ENCODE data around the gene PRR12. TPM values are rescaled to one million over a fixed set of nuclear protein-coding genes. Genes with fewer than 3 reads are reported as not detected.

Gene PRR12
- total RNA-seq, 1 donor: 8.1 TPM

DNA sequence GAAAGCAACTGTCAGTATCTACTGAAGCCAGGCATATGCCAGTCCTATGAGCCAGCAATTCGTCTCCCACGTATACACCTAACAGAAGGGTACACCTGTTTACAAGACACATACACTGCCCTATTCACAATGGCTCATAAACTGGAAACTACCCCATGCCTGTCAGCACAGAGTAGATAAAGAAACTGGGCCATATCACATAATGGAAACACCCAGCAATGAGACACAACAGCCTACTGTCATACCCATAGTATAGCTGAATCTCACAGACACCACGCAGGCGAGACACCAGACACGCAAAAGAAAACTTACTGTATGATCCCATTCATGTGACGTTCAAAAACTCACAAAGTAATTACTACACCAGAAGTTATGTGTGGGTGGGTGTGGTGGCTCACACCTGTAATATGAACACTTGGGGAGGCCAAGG, 26.4 kb upstream of the PRR12 start:
- DNase-seq (ENCODE audit: low read depth in 2 of 3, low spot score in 2 of 3): no peak

DNA sequence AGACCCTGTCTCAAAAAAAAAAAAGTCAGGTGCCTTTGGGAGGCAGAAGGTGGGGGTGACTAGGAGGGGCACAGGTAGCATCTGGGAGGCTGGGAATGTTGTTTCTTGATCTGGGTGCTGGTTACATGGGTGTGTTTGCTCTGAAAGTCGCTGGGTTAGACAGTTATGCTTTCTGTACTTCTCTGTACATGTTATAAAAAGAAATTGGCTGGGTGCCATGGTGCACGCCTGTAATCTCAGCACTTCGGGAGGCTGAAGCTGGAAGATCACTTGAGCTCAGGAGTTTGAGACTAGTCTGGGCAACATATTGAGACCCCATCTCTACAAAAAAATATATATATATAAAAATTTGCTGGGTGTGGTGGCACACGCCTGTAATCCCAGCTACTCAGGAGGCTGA, 25.7 kb upstream of the PRR12 start:
- no peak for DNase-seq (ENCODE audit: low read depth in 2 of 3, low spot score in 2 of 3)

DNA sequence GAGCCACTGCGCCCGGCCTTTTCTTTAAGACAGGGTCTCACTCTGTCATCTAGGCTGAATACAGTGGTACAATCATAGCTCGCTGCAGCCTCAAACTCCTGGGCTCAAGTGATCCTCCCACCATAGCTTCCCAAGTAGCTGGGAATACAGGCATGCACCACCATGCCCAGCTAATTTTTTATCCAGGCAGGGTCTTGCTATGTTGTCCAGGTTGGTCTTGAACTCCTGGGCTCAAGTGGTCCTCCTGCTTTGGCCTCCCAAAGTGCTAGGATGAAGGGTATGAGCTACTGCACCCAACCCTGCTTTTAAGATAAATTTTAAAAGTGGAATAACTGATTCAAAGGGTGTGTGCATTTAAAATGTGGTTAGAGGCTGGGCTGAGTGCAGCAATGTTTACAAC, 24.7 kb upstream of the PRR12 start:
- DNase-seq (ENCODE audit: low read depth in 2 of 3, low spot score in 2 of 3): no peak

- DNase-seq (ENCODE audit: low read depth in 2 of 3, low spot score in 2 of 3): peak in 1 of 3 donors; percentile 73
Measured at GRCh38 chr19:49567861-49568441, 23.0 kb upstream of the PRR12 start.

GRCh38 chr19:49570138-49570856, 20.7 kb upstream of the PRR12 start:
- DNase-seq (ENCODE audit: low read depth in 2 of 3, low spot score in 2 of 3): peak in 2 of 3 donors; percentile 86 to 93

DNA sequence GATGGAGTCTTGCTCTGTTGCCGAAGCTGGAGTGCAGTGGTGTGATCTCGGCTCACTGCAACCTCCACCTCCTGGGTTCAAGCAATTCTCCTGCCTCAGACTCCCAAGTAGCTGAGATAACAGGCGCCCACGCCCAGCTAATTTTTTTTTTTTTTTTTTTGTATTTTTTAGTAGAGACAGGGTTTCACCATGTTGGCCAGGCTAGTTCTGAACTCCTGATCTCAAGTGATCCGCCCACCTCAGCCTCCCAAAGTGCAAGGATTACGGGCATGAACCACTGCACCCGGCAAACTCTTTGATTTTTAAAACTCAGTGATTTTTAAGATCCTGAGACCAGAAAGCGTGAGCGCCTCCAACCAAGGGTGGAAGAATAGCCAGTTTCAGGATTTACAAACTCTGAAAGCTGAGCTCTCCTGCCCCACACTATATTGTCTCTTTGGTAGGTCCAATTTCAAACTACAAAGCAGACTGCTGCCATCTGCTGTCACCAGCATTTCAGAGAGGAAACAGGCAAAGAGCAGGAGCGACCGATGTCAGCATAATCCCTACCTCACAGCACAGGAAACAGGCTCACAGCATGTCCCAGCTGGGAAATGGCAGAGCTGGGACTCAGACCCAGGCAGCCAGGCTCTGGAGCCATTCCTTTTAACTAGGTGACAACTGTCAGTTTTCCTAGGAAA, 19.8 kb upstream of the PRR12 start:
- DNase-seq (ENCODE audit: low read depth in 2 of 3, low spot score in 2 of 3): peak in 2 of 3 donors; percentile 36 to 39

- no peak for DNase-seq (ENCODE audit: low read depth in 2 of 3, low spot score in 2 of 3)
Measured at GRCh38 chr19:49573009-49573408, 18.0 kb upstream of the PRR12 start.

GRCh38 chr19:49573425-49573824, 17.6 kb upstream of the PRR12 start:
- DNase-seq (ENCODE audit: low read depth in 2 of 3, low spot score in 2 of 3): no peak

GRCh38 chr19:49574206-49574755, 16.7 kb upstream of the PRR12 start:
- no peak for DNase-seq (ENCODE audit: low read depth in 2 of 3, low spot score in 2 of 3)

GRCh38 chr19:49579193-49579592, 11.8 kb upstream of the PRR12 start:
- no peak for DNase-seq (ENCODE audit: low read depth in 2 of 3, low spot score in 2 of 3)

GRCh38 chr19:49579947-49580263, 11.1 kb upstream of the PRR12 start:
- no peak for DNase-seq (ENCODE audit: low read depth in 2 of 3, low spot score in 2 of 3)

DNA sequence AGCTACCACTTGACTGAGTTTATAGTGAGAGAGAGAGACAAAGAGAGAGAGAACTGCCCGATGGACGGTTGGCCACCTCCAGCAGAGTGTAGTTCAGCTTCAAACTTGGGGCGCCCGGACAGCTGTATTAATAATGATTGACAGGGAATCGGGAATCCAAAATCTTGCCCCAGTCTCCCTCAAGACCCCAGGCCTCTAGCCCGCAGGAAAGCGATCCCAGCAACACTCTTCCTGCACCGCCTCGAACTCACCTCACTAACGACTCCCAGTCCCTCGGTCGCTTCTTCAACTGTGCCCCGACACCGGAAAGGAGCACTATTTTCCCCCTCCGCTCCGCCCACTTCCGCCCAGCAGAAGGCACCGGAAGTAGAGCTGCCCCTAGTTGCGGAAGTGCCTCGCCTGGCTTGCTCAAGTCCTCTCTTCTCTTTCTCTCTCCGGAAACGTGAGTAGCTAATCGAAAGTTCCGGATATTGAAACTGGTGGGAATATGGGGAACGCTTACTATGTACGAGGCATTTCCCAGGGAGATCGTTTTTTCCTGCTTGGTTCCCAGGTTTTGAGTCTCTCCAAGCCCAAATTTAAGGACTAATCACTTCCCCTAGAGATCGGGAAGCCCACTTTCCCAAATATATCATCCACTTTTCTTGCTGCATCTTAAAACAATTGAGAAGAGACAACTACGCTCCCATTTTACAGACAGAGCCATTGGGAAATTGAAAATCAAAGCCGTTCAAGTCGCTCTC, 10.5 kb upstream of the PRR12 start, which contains the start of gene NOSIP:
Gene NOSIP (minus strand): TSS at position 293 of the 743 bp plus-strand sequence. CDS start 19,865 bp downstream, outside the sequence.
- DNase-seq (ENCODE audit: low read depth in 2 of 3, low spot score in 2 of 3): peak; percentile 86 to 97 (median 96)

- no peak for DNase-seq (ENCODE audit: low read depth in 2 of 3, low spot score in 2 of 3)
Measured at GRCh38 chr19:49581007-49581508, 9.9 kb upstream of the PRR12 start, which contains the start of gene PRRG2. Gene PRRG2 (plus strand): TSS chr19:49581316. CDS start chr19:49583220, 1,904 bp downstream.

DNA sequence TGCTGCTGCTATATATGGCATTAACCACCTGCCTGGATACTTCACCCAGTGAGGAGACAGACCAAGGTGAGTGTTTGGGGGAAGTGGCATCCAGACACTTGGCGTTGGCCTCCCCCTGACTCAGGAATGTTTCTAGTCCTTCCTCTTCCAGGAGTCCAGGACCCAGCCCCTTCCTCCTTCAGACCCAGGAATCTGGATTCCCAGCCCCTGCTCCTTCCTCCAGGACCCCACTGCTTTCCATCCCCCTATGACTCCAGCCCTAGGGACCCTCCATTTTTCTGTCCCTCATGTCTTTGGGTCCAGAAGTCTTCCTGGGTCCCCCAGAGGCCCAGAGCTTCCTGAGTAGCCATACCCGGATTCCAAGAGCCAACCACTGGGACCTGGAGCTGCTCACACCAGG, 7.7 kb upstream of the PRR12 start:
- DNase-seq (ENCODE audit: low read depth in 2 of 3, low spot score in 2 of 3): no peak

- DNase-seq (ENCODE audit: low read depth in 2 of 3, low spot score in 2 of 3): no peak
Measured at GRCh38 chr19:49585023-49585422, 6.0 kb upstream of the PRR12 start.

- no peak for DNase-seq (ENCODE audit: low read depth in 2 of 3, low spot score in 2 of 3)
Measured at GRCh38 chr19:49587227-49587626, 3.8 kb upstream of the PRR12 start.

DNA sequence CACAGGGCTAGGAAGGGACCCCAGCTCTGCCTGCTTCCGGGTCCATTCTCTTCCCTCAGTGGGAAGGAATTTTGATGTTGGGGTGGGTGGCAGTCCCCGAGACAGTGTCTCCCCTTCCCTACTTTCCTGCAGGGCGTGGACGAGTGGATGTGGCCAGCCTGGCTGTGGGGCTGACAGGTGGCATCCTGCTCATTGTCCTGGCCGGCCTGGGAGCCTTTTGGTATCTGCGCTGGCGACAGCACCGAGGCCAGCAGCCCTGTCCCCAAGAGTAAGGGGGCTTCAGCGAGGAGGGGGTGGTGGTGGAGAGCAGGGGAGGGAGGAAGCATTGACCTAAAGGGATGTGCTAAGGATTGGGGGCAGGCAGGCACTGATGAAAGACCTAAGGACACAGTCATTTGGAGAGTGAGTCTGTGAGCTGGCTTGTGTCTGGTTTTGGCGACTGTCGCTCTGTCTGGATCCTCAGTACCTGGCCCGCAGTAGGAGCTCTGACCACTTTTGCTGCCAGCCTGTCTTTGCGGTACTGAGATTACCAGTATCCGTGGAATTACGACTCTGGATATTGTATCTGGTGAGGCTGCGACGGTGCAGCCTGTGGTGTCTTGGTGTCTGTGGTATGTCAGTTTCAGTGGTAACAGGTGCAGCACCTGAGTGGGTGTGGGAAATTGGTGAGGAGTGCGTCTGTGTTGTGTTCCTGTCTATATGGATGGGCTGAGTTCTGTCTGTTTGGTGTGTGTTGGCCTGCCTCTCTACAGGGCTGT, 2.4 kb upstream of the PRR12 start:
- DNase-seq (ENCODE audit: low read depth in 2 of 3, low spot score in 2 of 3): no peak

DNA sequence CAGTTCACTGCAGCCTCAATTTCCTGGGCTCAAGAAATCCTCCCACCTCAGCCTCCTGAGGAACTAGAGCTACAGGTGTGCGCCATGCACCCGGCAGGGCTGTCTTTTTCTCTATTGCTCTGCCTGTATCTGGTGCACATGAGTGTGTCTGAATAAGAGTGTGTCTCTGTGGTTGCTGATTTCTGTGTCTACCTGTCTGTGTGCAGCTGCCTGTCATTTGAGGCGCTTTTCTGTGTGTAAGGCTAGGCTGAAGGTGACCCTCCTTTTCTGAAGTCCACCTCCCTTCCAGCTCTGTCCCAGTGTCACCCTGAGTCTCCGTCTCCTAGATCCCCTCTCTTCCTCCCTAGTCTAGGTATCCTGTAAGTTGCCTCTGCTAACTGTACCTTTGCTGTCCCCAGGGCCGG, 1.5 kb upstream of the PRR12 start:
- peak in 1 of 3 donors; percentile 6 for DNase-seq (ENCODE audit: low read depth in 2 of 3, low spot score in 2 of 3)

GRCh38 chr19:49590071-49590970, 661 bp upstream of the PRR12 start:
- DNase-seq (ENCODE audit: low read depth in 2 of 3, low spot score in 2 of 3): peak; percentile 85 to 98 (median 97)
